NT2/D1 (cell line): Measurements from ENCODE around the gene C6.

Source experiments
- DNase-seq: peaks from one replicate; pipeline ENCODE4 v3.0.0-alpha.2; 2011; ENCODE audit warnings: low read depth, low spot score
- H3K27me3 ChIP-seq: 2 replicates; pipeline ENCODE4 v1.6.0; 2011; ENCODE audit warnings: mild to moderate bottlenecking; ENCODE audit not compliant: insufficient read length, insufficient read depth
- H3K36me3 ChIP-seq: 2 replicates; pipeline ENCODE4 v1.6.1; 2011; ENCODE audit warnings: mild to moderate bottlenecking, low read length, mixed read lengths; ENCODE audit not compliant: insufficient read depth, insufficient read length
- H3K4me1 ChIP-seq: 2 replicates; pipeline ENCODE4 v1.5.1; 2011; ENCODE audit not compliant: insufficient read depth, insufficient read length
- H3K4me3 ChIP-seq: 2 replicates; pipeline ENCODE4 v1.5.1; 2011; ENCODE audit warnings: low read depth; ENCODE audit not compliant: insufficient read length
- H3K9ac ChIP-seq: 2 replicates; pipeline ENCODE4 v1.6.0; 2011; ENCODE audit warnings: low read depth; ENCODE audit not compliant: insufficient read length
- H3K9me3 ChIP-seq: 2 replicates; pipeline ENCODE4 v1.5.1; 2011; ENCODE audit warnings: mild to moderate bottlenecking, low read length; ENCODE audit not compliant: insufficient read depth
- SUZ12 ChIP-seq: IDR thresholded peaks from 2 replicates; pipeline ENCODE4 v1.6.1; 2011; ENCODE audit not compliant: insufficient read length, insufficient read depth; ENCODE audit errors: extremely low read depth
- YY1 ChIP-seq: IDR thresholded peaks from 2 replicates; pipeline ENCODE4 v1.6.1; 2011; ENCODE audit not compliant: insufficient read length, insufficient read depth
- ZNF274 ChIP-seq: IDR thresholded peaks from 2 replicates; pipeline ENCODE4 v1.6.1; 2011; ENCODE audit warnings: mild to moderate bottlenecking, low read depth, low read length

Gene C6

GRCh38 chr5:41154491-41154890 lies 58.8 kb downstream of the C6 start:
- no peak overlapping the region for H3K4me3 ChIP-seq
- H3K4me1 ChIP-seq: no peaks in the 10 kb centered on the region
- TF ChIP-seq ZNF274 (no peak), SUZ12 (no peak), YY1 (no peak)

GRCh38 chr5:41151564-41151963 lies 61.8 kb downstream of the C6 start:
- no peaks in the 10 kb centered on the region for H3K9me3 ChIP-seq
- TF ChIP-seq SUZ12 (no peak), ZNF274 (no peak), YY1 (no peak)
- H3K36me3 ChIP-seq: no peaks in the 10 kb centered on the region
- no peak overlapping the region for H3K4me3 ChIP-seq
- H3K9ac ChIP-seq: no peak overlapping the region
- DNase-seq: no peak
- no peaks in the 10 kb centered on the region for H3K27me3 ChIP-seq
- no peaks in the 10 kb centered on the region for H3K4me1 ChIP-seq

More at GRCh38 chr5:41154491-41154890, 58.8 kb downstream of the C6 start:
- no peaks in the 10 kb centered on the region for H3K36me3 ChIP-seq
- no peak overlapping the region for H3K9ac ChIP-seq
- DNase-seq: no peak
- no peaks in the 10 kb centered on the region for H3K27me3 ChIP-seq
- no peaks in the 10 kb centered on the region for H3K9me3 ChIP-seq

GRCh38 chr5:41148448-41148847 lies 64.9 kb downstream of the C6 start:
- H3K36me3 ChIP-seq: no peaks in the 10 kb centered on the region
- H3K9ac ChIP-seq: no peak overlapping the region
- no peak overlapping the region for H3K4me3 ChIP-seq
- H3K27me3 ChIP-seq: no peaks in the 10 kb centered on the region
- H3K4me1 ChIP-seq: no peaks in the 10 kb centered on the region
- no peak for TF ChIP-seq YY1
- no peak for TF ChIP-seq ZNF274
- no peak for TF ChIP-seq SUZ12
- no peaks in the 10 kb centered on the region for H3K9me3 ChIP-seq
- DNase-seq: no peak

- H3K9ac ChIP-seq: no peak overlapping the region
- TF ChIP-seq ZNF274 (no peak), SUZ12 (no peak), YY1 (no peak)
- no peaks in the 10 kb centered on the region for H3K27me3 ChIP-seq
- DNase-seq: no peak
- H3K9me3 ChIP-seq: no peaks in the 10 kb centered on the region
- H3K36me3 ChIP-seq: no peaks in the 10 kb centered on the region
- no peak overlapping the region for H3K4me3 ChIP-seq
- H3K4me1 ChIP-seq: no peaks in the 10 kb centered on the region
Observed at GRCh38 chr5:41145306-41145705, 68.0 kb downstream of the C6 start.

DNA sequence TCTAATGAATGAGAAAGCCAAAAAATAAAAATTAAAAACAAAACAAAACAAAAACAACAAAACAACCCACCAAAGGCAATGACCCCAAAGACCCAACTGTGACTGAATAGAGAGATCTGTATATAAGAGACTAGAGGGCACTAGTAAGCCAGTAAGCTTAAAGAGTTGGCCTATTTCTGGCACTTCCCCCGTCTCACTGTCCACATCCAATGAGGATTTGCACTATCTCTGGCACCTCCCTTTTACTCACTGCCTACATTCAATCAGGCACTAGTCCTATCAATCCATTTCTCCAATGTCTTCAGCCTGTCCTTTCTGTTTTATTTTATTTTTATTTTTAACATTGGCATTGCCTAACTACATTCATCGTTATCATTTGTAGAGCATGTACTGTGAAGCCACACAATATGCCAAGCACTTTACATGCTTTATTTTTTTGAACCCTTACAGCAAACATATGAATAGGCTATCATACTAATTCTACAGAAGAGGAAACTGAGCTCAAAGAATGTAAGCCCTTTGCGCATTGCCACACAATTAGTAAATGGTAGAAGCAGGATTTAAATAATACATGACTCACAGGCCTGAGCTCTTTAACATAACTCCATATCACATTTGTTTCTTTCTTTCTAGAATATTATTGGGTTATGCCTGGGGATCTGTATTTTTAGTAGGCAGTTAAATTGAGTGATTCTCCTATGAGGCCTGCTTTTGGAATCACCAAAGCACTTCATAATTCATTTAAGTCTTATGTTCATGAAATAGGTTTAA lies 70.0 kb downstream of the C6 start:
- Histone ChIP-seq H3K4me3 (no peak overlapping the region), H3K27me3 (no peaks in the 10 kb centered on the region)
- DNase-seq: no peak

GRCh38 chr5:41127967-41128690 lies 85.2 kb downstream of the C6 start:
- no peaks in the 10 kb centered on the region for H3K4me1 ChIP-seq
- no peaks in the 10 kb centered on the region for H3K36me3 ChIP-seq
- TF ChIP-seq SUZ12 (no peak), ZNF274 (no peak), YY1 (no peak)
- H3K27me3 ChIP-seq: no peaks in the 10 kb centered on the region
- no peak for DNase-seq
- no peak overlapping the region for H3K9ac ChIP-seq
- no peaks in the 10 kb centered on the region for H3K9me3 ChIP-seq
- H3K4me3 ChIP-seq: no peak overlapping the region

More for the DNA sequence above, 70.0 kb downstream of the C6 start:
- H3K4me1 ChIP-seq: no peaks in the 10 kb centered on the region
- H3K9ac ChIP-seq: no peak overlapping the region
- H3K36me3 ChIP-seq: no peaks in the 10 kb centered on the region
- TF ChIP-seq YY1 (no peak), ZNF274 (no peak), SUZ12 (no peak)
- H3K9me3 ChIP-seq: no peaks in the 10 kb centered on the region

- H3K4me3 ChIP-seq: no peak overlapping the region
Observed at GRCh38 chr5:41122459-41122858, 90.9 kb downstream of the C6 start.

More at GRCh38 chr5:41122459-41122858, 90.9 kb downstream of the C6 start:
- no peak for TF ChIP-seq SUZ12
- Histone ChIP-seq H3K4me1 (no peaks in the 10 kb centered on the region), H3K9me3 (no peaks in the 10 kb centered on the region), H3K9ac (no peak overlapping the region), H3K36me3 (no peaks in the 10 kb centered on the region), H3K27me3 (no peaks in the 10 kb centered on the region)
- DNase-seq: no peak
